ENCODE data around the gene RAPGEF6. TPM values are rescaled to one million over a fixed set of nuclear protein-coding genes. Genes with fewer than 3 reads are reported as not detected.

RAPGEF6 gene
- total and polyA plus RNA-seq, 4 donors: 3.9 to 73.1 (median 10.8) TPM

DNA sequence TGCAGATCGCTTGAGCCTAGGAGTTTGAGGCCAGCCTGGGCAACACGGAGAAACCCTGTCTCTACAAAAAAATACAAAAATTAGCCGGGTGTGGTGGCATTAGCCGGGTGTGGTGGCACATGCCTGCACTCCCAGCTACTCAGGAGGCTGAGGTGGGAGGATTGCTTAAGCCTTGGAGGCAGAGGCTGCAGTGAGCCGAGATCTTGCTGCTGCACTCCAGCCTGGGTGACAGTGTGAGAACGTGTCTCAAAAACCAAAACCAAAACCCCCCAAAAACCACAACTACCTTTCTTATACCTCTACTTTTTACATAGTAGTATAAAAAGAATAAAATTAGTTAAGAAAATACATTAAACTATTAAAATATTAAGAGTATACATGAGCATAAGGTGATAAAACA, 121.2 kb downstream of the RAPGEF6 start:
- no peaks in the 10 kb centered on the region for H3K27me3 ChIP-seq (ENCODE audit: control insufficient read depth in 3 of 3, insufficient read depth in 3 of 3, low read length in 2 of 3)
- no peak for ATAC-seq (ENCODE audit: insufficient read depth, low FRiP score)
- H3K4me1 ChIP-seq (ENCODE audit: control insufficient read depth in 5 of 5, insufficient read depth in 5 of 5, low read length in 5 of 5): peaks cover 0 to 5% (median 0%) of the 10 kb centered on the region in 5 donors
- H3K36me3 ChIP-seq (ENCODE audit: control insufficient read depth in 4 of 4, insufficient read depth in 4 of 4, low read length in 4 of 4): peaks cover 0 to 9% (median 2%) of the 10 kb centered on the region in 4 donors
- H3K27ac ChIP-seq (ENCODE audit: low read depth in 1 of 2, low read length in 1 of 2): no peak overlapping the region
- no peak overlapping the region for H3K4me3 ChIP-seq
- no peak for DNase-seq
- 86 to 90% methylated on average over 6 of the region's 6 CpGs for WGBS, 2 donors
- no peak overlapping the region for H3K9ac ChIP-seq (ENCODE audit: insufficient read depth in 1 of 2, low read length in 2 of 2)
- peaks cover 0 to 1% (median 0%) of the 10 kb centered on the region in 4 donors for H3K9me3 ChIP-seq (ENCODE audit: control insufficient read depth in 4 of 4, insufficient read depth in 3 of 4, low read length in 3 of 4)
- TF ChIP-seq, protein P1, sequence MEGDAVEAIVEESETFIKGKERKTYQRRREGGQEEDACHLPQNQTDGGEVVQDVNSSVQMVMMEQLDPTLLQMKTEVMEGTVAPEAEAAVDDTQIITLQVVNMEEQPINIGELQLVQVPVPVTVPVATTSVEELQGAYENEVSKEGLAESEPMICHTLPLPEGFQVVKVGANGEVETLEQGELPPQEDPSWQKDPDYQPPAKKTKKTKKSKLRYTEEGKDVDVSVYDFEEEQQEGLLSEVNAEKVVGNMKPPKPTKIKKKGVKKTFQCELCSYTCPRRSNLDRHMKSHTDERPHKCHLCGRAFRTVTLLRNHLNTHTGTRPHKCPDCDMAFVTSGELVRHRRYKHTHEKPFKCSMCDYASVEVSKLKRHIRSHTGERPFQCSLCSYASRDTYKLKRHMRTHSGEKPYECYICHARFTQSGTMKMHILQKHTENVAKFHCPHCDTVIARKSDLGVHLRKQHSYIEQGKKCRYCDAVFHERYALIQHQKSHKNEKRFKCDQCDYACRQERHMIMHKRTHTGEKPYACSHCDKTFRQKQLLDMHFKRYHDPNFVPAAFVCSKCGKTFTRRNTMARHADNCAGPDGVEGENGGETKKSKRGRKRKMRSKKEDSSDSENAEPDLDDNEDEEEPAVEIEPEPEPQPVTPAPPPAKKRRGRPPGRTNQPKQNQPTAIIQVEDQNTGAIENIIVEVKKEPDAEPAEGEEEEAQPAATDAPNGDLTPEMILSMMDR (IDR thresholded peaks at IDR 0.05; ENCODE audit: control extremely low read depth, extremely low read depth): no peak

DNA sequence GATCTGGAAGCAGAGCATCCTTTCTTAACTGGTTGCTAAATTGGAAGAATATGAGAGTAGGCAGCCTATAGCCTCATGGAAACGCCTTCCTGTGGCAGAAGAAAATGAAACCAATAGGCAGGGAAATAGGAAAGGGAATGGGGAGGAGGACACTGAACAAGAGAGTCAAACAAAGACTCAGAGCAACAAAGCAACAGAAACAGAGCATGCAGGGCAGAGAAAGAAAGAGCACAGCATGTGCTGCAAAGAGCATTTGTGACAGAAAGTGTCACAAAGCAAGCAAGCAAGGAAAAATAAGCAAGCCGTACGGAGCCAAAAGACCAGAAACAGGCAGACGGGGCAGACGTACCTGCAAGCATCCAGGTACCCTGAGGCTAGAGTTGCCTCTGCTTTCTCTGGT, 123.1 kb downstream of the RAPGEF6 start:
- H3K27me3 ChIP-seq (ENCODE audit: control insufficient read depth in 3 of 3, insufficient read depth in 3 of 3, low read length in 2 of 3): no peaks in the 10 kb centered on the region
- DNase-seq: no peak
- H3K4me1 ChIP-seq (ENCODE audit: control insufficient read depth in 5 of 5, insufficient read depth in 5 of 5, low read length in 5 of 5): peaks cover 0 to 5% (median 0%) of the 10 kb centered on the region in 5 donors
- 90 to 91% methylated on average over 5 of the region's 5 CpGs for WGBS, 2 donors
- TF ChIP-seq, protein P1 (IDR thresholded peaks at IDR 0.05; ENCODE audit: control extremely low read depth, extremely low read depth): no peak
- no peak for ATAC-seq (ENCODE audit: insufficient read depth, low FRiP score)
- H3K9me3 ChIP-seq (ENCODE audit: control insufficient read depth in 4 of 4, insufficient read depth in 3 of 4, low read length in 3 of 4): peaks cover 0 to 1% (median 0%) of the 10 kb centered on the region in 4 donors
- no peak overlapping the region for H3K27ac ChIP-seq (ENCODE audit: low read depth in 1 of 2, low read length in 1 of 2)
- H3K9ac ChIP-seq (ENCODE audit: insufficient read depth in 1 of 2, low read length in 2 of 2): no peak overlapping the region
- no peak overlapping the region for H3K4me3 ChIP-seq
- peaks cover 0 to 9% (median 2%) of the 10 kb centered on the region in 4 donors for H3K36me3 ChIP-seq (ENCODE audit: control insufficient read depth in 4 of 4, insufficient read depth in 4 of 4, low read length in 4 of 4)

DNA sequence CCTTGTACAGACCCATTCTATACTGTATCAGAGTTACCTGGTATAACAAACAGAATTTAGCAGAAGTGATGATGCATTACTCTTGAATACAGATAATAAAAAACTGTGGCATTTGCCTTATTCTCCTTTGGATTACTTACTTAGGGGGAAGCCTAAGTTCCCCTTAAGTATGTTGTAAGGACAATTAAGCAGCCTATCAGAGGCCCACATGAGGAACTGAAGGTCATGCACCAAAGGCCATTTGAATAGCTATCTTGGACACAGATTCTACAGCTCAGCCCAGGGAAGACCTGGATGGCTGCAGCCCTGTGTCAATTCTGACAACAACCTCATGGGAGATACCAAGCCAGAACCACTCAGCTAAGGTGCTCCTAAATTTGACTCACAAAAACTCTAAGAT, 125.2 kb downstream of the RAPGEF6 start:
- DNase-seq (no peak), ATAC-seq (ENCODE audit: insufficient read depth, low FRiP score) (no peak)
- peaks cover 0 to 5% (median 0%) of the 10 kb centered on the region in 5 donors for H3K4me1 ChIP-seq (ENCODE audit: control insufficient read depth in 5 of 5, insufficient read depth in 5 of 5, low read length in 5 of 5)

More for the DNA sequence above, 125.2 kb downstream of the RAPGEF6 start:
- Histone ChIP-seq H3K27ac (ENCODE audit: low read depth in 1 of 2, low read length in 1 of 2) (no peak overlapping the region), H3K36me3 (ENCODE audit: control insufficient read depth in 4 of 4, insufficient read depth in 4 of 4, low read length in 4 of 4) (peaks cover 0 to 9% (median 2%) of the 10 kb centered on the region in 4 donors), H3K27me3 (ENCODE audit: control insufficient read depth in 3 of 3, insufficient read depth in 3 of 3, low read length in 2 of 3) (no peaks in the 10 kb centered on the region), H3K4me3 (no peak overlapping the region), H3K9me3 (ENCODE audit: control insufficient read depth in 4 of 4, insufficient read depth in 3 of 4, low read length in 3 of 4) (peaks cover 0 to 1% (median 0%) of the 10 kb centered on the region in 4 donors), H3K9ac (ENCODE audit: insufficient read depth in 1 of 2, low read length in 2 of 2) (no peak overlapping the region)
- TF ChIP-seq, protein P1 (IDR thresholded peaks at IDR 0.05; ENCODE audit: control extremely low read depth, extremely low read depth): no peak
